Hepatocyte (in vitro differentiated cells): Measurements from ENCODE around the gene DLG2. TPM values are rescaled to one million over a fixed set of nuclear protein-coding genes. Genes with fewer than 3 reads are reported as not detected.

Source experiments
- DNase-seq: peaks from one replicate; pipeline ENCODE4 v3.0.0-alpha.2; 2016; ENCODE audit warnings: low spot score
- H2AFZ ChIP-seq: fragments of 200-600 bp; sonication (generic); 2 replicates; pipeline ENCODE4 v1.6.0; 2016; ENCODE audit warnings: antibody characterized with exemption, mild to moderate bottlenecking
- H3K27ac ChIP-seq: fragments of 200-600 bp; sonication (generic); 2 replicates; pipeline ENCODE4 v1.5.1; 2016; ENCODE audit warnings: mild to moderate bottlenecking
- H3K27me3 ChIP-seq: fragments of 200-600 bp; sonication (generic); 2 replicates; pipeline ENCODE4 v1.6.1; 2016
- H3K36me3 ChIP-seq: fragments of 200-600 bp; sonication (generic); replicated peaks from 2 replicates; pipeline ENCODE4 v1.5.1; 2016; ENCODE audit warnings: low read depth; ENCODE audit not compliant: insufficient read depth
- H3K4me1 ChIP-seq: fragments of 200-600 bp; sonication (generic); 2 replicates; pipeline ENCODE4 v1.5.1; 2016; ENCODE audit warnings: mild to moderate bottlenecking, moderate library complexity; ENCODE audit not compliant: insufficient read depth
- H3K4me2 ChIP-seq: fragments of 200-600 bp; sonication (generic); 2 replicates; pipeline ENCODE4 v1.6.0; 2016
- H3K4me3 ChIP-seq: fragments of 200-600 bp; sonication (generic); 2 replicates; pipeline ENCODE4 v1.5.1; 2016; ENCODE audit warnings: mild to moderate bottlenecking
- H3K79me2 ChIP-seq: fragments of 200-600 bp; sonication (generic); 2 replicates; pipeline ENCODE4 v1.6.0; 2017; ENCODE audit warnings: mild to moderate bottlenecking
- H3K9me2 ChIP-seq: fragments of 200-600 bp; sonication (generic); replicated peaks from 2 replicates; pipeline ENCODE4 v1.6.0; 2017; ENCODE audit warnings: mild to moderate bottlenecking; ENCODE audit not compliant: insufficient read depth
- H3K9me3 ChIP-seq: fragments of 200-600 bp; sonication (generic); 2 replicates; pipeline ENCODE4 v1.5.1; 2016; ENCODE audit warnings: low read depth, mild to moderate bottlenecking
- H4K20me1 ChIP-seq: fragments of 200-600 bp; sonication (generic); 2 replicates; pipeline ENCODE4 v1.6.0; 2016; ENCODE audit warnings: mild to moderate bottlenecking; ENCODE audit not compliant: insufficient read depth, poor library complexity, severe bottlenecking
- CTCF ChIP-seq: fragments of 200-600 bp; sonication (generic); IDR thresholded peaks from 2 replicates; pipeline ENCODE4 v1.5.1; 2016; ENCODE audit warnings: antibody characterized with exemption, mild to moderate bottlenecking; ENCODE audit not compliant: poor library complexity
- EZH2 ChIP-seq: fragments of 200-600 bp; sonication (generic); IDR thresholded peaks from 2 replicates; pipeline ENCODE4 v1.6.1; 2016; ENCODE audit warnings: antibody characterized with exemption, mild to moderate bottlenecking, borderline replicate concordance
- EZH2phosphoT487 ChIP-seq: fragments of 200-600 bp; sonication (generic); IDR thresholded peaks from one replicate; pipeline ENCODE4 v1.6.1; 2018; ENCODE audit warnings: antibody characterized with exemption, mild to moderate bottlenecking, low read depth, moderate library complexity; ENCODE audit not compliant: unreplicated experiment, severe bottlenecking
- WGBS: methylation state at CpG from one replicate; pipeline ENCODE4 v1.1.6; 2016; ENCODE audit warnings: low lambda C conversion rate; ENCODE audit errors: missing lambda C conversion rate; 5-methylcytosine and 5-hydroxymethylcytosine counted together
- polyA plus RNA-seq: library from polyadenylated mRNA; unstranded; fragments of >200 nt; fragmentation: Nextera tagmentation; extraction: Ambion mirVana; gene quantifications from 2 replicates; pipeline ENCODE4 v1.2.1, GENCODE V29; 2016
- total RNA-seq: library from RNA; depleted of rRNA; stranded (reverse); fragments of >200 nt; gene quantifications from 2 replicates; pipeline ENCODE4 v1.2.3, GENCODE V29; 2014

DLG2 gene
- total and polyA plus RNA-seq, 2 experiments from 2014 or later, result 2.6 to 6.8 TPM

DNA sequence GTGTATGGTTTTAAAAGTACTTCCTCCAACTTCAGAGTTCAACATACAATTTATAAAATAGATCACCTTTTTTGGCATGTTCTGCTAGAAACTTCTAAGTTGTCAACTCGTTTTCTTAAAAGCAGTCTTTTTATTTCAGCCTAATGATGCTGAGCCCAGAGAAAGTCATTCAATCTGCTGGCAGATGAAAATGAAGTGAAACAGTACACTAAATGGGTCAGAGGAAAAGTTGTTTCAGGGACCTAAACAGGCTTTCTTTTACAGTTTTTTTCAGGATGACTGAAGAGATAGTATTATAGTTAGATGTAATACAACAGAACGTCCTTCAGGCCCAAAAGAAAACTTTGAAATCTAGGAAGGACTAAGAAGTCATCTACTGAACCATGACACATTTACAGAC, 1498.3 kb downstream of the DLG2 start:
- Histone ChIP-seq H3K27me3 (no peaks in the 10 kb centered on the region), H4K20me1 (no peaks in the 10 kb centered on the region), H3K9me2 (no peaks in the 10 kb centered on the region), H3K36me3 (no peaks in the 10 kb centered on the region), H3K4me2 (no peak overlapping the region), H3K4me1 (no peaks in the 10 kb centered on the region), H3K79me2 (no peaks in the 10 kb centered on the region), H3K9me3 (no peaks in the 10 kb centered on the region), H3K4me3 (no peak overlapping the region), H2AFZ (no peak overlapping the region), H3K27ac (no peak overlapping the region)
- WGBS, result 69% methylated on average over 2 of the region's 2 CpGs
- TF ChIP-seq EZH2 (no peak), EZH2phosphoT487 (no peak), CTCF (no peak)
- DNase-seq, result no peak

DNA sequence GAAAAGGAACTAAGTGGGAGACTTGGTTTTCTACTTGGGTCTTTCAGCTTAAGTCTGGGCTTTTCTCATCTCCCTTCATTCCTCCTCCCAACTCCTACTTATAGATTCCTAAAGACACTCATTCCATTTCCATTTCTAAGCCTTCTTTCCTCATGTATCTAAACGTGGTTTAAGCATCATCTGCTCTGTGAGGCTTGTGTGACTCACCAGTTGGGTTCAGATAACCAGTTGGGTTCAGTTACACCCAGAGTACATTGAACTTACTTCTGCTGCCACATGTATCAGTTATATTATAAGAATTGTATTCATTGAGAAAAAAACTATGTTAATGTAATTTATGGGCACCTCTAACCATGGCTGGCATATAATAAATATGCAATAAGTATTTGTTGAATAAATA, 1509.8 kb downstream of the DLG2 start:
- no peak overlapping the region for H3K4me3 ChIP-seq
- H3K4me1 ChIP-seq, result no peaks in the 10 kb centered on the region
- no peak overlapping the region for H3K27ac ChIP-seq
- no peak overlapping the region for H3K4me2 ChIP-seq
- TF ChIP-seq EZH2 (no peak), CTCF (no peak), EZH2phosphoT487 (no peak)
- H3K36me3 ChIP-seq, result no peaks in the 10 kb centered on the region
- DNase-seq, result no peak
- H2AFZ ChIP-seq, result no peak overlapping the region
- no peaks in the 10 kb centered on the region for H3K9me3 ChIP-seq
- 30% methylated on average over 1 of the region's 1 CpG for WGBS
- no peaks in the 10 kb centered on the region for H3K27me3 ChIP-seq
- no peaks in the 10 kb centered on the region for H3K9me2 ChIP-seq
- no peaks in the 10 kb centered on the region for H4K20me1 ChIP-seq
- H3K79me2 ChIP-seq, result no peaks in the 10 kb centered on the region

- Histone ChIP-seq H3K4me1 (no peaks in the 10 kb centered on the region), H3K36me3 (no peaks in the 10 kb centered on the region)
Measured at GRCh38 chr11:84106541-84106940, 1520.6 kb downstream of the DLG2 start.

More at GRCh38 chr11:84106541-84106940, 1520.6 kb downstream of the DLG2 start:
- no peak overlapping the region for H3K4me2 ChIP-seq
- H3K9me3 ChIP-seq, result no peaks in the 10 kb centered on the region
- H3K79me2 ChIP-seq, result no peaks in the 10 kb centered on the region
- no peaks in the 10 kb centered on the region for H3K9me2 ChIP-seq
- H4K20me1 ChIP-seq, result no peaks in the 10 kb centered on the region
- no peak overlapping the region for H3K4me3 ChIP-seq
- no peak overlapping the region for H2AFZ ChIP-seq
- no peak overlapping the region for H3K27ac ChIP-seq
- no peaks in the 10 kb centered on the region for H3K27me3 ChIP-seq
- DNase-seq, result no peak
- no peak for TF ChIP-seq EZH2
- TF ChIP-seq EZH2phosphoT487, result no peak
- no peak for TF ChIP-seq CTCF
